ENCODE measurements around the gene MICOS13. TPM values are rescaled to one million over a fixed set of nuclear protein-coding genes. Genes with fewer than 3 reads are reported as not detected.
"Not testable (repeated sequence)": the region's sequence is repeated elsewhere in the genome, so short reads cannot be mapped to it uniquely, and the experiment has no call there.

The MICOS13 gene
- total RNA-seq, 2 experiments from 2014 or later, result 50.9 to 55.3 TPM

GRCh38 chr19:5690955-5691821 lies 10.9 kb upstream of the MICOS13 start:
- H3K9me3 Mint-ChIP-seq, result no peaks in the 10 kb centered on the region
- POLR2A ChIA-PET, result interaction anchor here (0.7 to 4.0 kb wide), 10 partner anchors 9 to 213 kb away, joined by 3 to 70 read pairs (median 5); partner anchors contain the start of genes CATSPERD, LONP1, NDUFA11 and SAFB
- peak overlapping the region; percentile 95 for H3K27ac Mint-ChIP-seq
- intact Hi-C loops (cut with micrococcal nuclease), result loop anchor here (1.0 to 2.0 kb wide), 3 partner anchors 11 to 100 kb away; partner anchors contain the start of genes DUS3L and MICOS13
- peak; percentile 76 for DNase-seq
- H3K4me1 Mint-ChIP-seq (ENCODE audit: low read depth), result peaks cover 31% of the 10 kb centered on the region
- H3K36me3 Mint-ChIP-seq, result peaks cover 42% of the 10 kb centered on the region
- H3K4me3 Mint-ChIP-seq, result peak overlapping the region; percentile 96
- CTCF ChIA-PET, result interaction anchor here (1.2 to 5.6 kb wide), 4 partner anchors 16 to 113 kb away, joined by 3 to 103 read pairs (median 6); partner anchors contain the start of genes CATSPERD and LONP1
- no peaks in the 10 kb centered on the region for H3K27me3 Mint-ChIP-seq

GRCh38 chr19:5690125-5690954 lies 10.0 kb upstream of the MICOS13 start, which contains the start of gene RPL36:
TSS of gene RPL36 (plus strand) at chr19:5690295. CDS start at chr19:5690508, 213 bp downstream.
- peak within 1 kb of the TSS; percentile 96 for H3K4me3 Mint-ChIP-seq
- POLR2A ChIA-PET, result interaction anchor here (0.5 to 4.0 kb wide), 10 partner anchors 11 to 213 kb away, joined by 3 to 70 read pairs (median 4); partner anchors contain the start of genes CATSPERD, LONP1, NDUFA11 and SAFB
- intact Hi-C loops (cut with micrococcal nuclease), result loop anchor here (1.0 to 2.0 kb wide), 3 partner anchors 10 to 100 kb away; partner anchors contain the start of genes DUS3L and MICOS13

GRCh38 chr19:5688262-5688881 lies 8.1 kb upstream of the MICOS13 start:
- H3K4me3 Mint-ChIP-seq, result peak overlapping the region; percentile 24
- H3K27ac Mint-ChIP-seq, H3K27me3 Mint-ChIP-seq, H3K9me3 Mint-ChIP-seq, DNase-seq: not testable (repeated sequence)
- intact Hi-C loops (cut with micrococcal nuclease), result loop anchor here (10.0 kb wide), 1 partner anchor 266 kb away; no protein-coding TSS in a partner anchor
- peaks cover 31% of the 10 kb centered on the region for H3K4me1 Mint-ChIP-seq (ENCODE audit: low read depth)
- peaks cover 32% of the 10 kb centered on the region for H3K36me3 Mint-ChIP-seq
- ChIA-PET POLR2A (interaction anchor here (2.1 to 4.0 kb wide), 3 partner anchors 30 to 32 kb away, joined by 11 to 70 read pairs (median 13); partner anchors contain the start of genes CATSPERD and LONP1), CTCF (interaction anchor here (1.1 to 5.6 kb wide), 7 partner anchors 13 to 116 kb away, joined by 4 to 103 read pairs (median 6); partner anchors contain the start of genes CATSPERD, LONP1, NRTN and SAFB)

More at GRCh38 chr19:5690125-5690954, 10.0 kb upstream of the MICOS13 start, which contains the start of gene RPL36:
- Mint-ChIP-seq H3K9me3 (no peaks in the 10 kb centered on the region), H3K36me3 (peaks cover 42% of the 10 kb centered on the region), H3K4me1 (ENCODE audit: low read depth) (peaks cover 31% of the 10 kb centered on the region), H3K27ac (peak within 1 kb of the TSS; percentile 95), H3K27me3 (no peaks in the 10 kb centered on the region)
- CTCF ChIA-PET, result interaction anchor here (0.6 to 5.6 kb wide), 32 partner anchors 8 to 899 kb away, joined by 3 to 103 read pairs (median 4); partner anchors contain the start of genes CATSPERD, FEM1A, LONP1 and MICOS13
- peak; percentile 99 for DNase-seq

- Mint-ChIP-seq H3K36me3 (peaks cover 26% of the 10 kb centered on the region), H3K4me1 (ENCODE audit: low read depth) (peaks cover 24% of the 10 kb centered on the region)
Measured at GRCh38 chr19:5687360-5688198, 7.3 kb upstream of the MICOS13 start.

GRCh38 chr19:5686647-5687359 lies 6.5 kb upstream of the MICOS13 start:
- CTCF ChIA-PET, result interaction anchor here (0.6 to 5.6 kb wide), 13 partner anchors 8 to 117 kb away, joined by 3 to 103 read pairs (median 5); partner anchors contain the start of genes CATSPERD, DUS3L and LONP1

More at GRCh38 chr19:5687360-5688198, 7.3 kb upstream of the MICOS13 start:
- Mint-ChIP-seq H3K27ac (no peak overlapping the region), H3K4me3 (peak overlapping the region; percentile 71), H3K27me3 (no peaks in the 10 kb centered on the region), H3K9me3 (no peaks in the 10 kb centered on the region)
- DNase-seq, result no peak
- intact Hi-C loops (cut with micrococcal nuclease), result loop anchor here (10.0 kb wide), 1 partner anchor 267 kb away; no protein-coding TSS in a partner anchor
- CTCF ChIA-PET, result interaction anchor here (0.6 to 5.6 kb wide), 13 partner anchors 9 to 117 kb away, joined by 3 to 103 read pairs (median 5); partner anchors contain the start of genes CATSPERD, DUS3L and LONP1
- POLR2A ChIA-PET, result interaction anchor here (1.3 to 2.3 kb wide), 6 partner anchors 8 to 141 kb away, joined by 3 to 13 read pairs (median 4); partner anchors contain the start of genes CATSPERD, DUS3L, LONP1 and SAFB

GRCh38 chr19:5686326-5686646 lies 6.0 kb upstream of the MICOS13 start:
- no peak for DNase-seq
- H3K4me3 Mint-ChIP-seq, result peak overlapping the region; percentile 71
- POLR2A ChIA-PET, result interaction anchor here (0.6 to 2.3 kb wide), 6 partner anchors 32 to 1664 kb away, joined by 3 to 13 read pairs (median 4); partner anchors contain the start of genes CATSPERD, DUS3L, LONP1 and SAFB
- H3K27ac Mint-ChIP-seq, result peak overlapping the region; percentile 67
- H3K4me1 Mint-ChIP-seq (ENCODE audit: low read depth), result peaks cover 25% of the 10 kb centered on the region
- CTCF ChIA-PET, result interaction anchor here (0.6 to 5.6 kb wide), 5 partner anchors 9 to 118 kb away, joined by 3 to 103 read pairs (median 3); partner anchors contain the start of genes CATSPERD and LONP1
- peaks cover 13% of the 10 kb centered on the region for H3K36me3 Mint-ChIP-seq
- no peaks in the 10 kb centered on the region for H3K9me3 Mint-ChIP-seq
- H3K27me3 Mint-ChIP-seq, result no peaks in the 10 kb centered on the region
- intact Hi-C loops (cut with micrococcal nuclease), result loop anchor here (1.0 to 10.0 kb wide), 3 partner anchors 34 to 269 kb away; partner anchors contain the start of genes CATSPERD, LONP1 and VMAC

More at GRCh38 chr19:5686647-5687359, 6.5 kb upstream of the MICOS13 start:
- Mint-ChIP-seq H3K9me3 (no peaks in the 10 kb centered on the region), H3K27ac (peak overlapping the region; percentile 67), H3K4me1 (ENCODE audit: low read depth) (peaks cover 20% of the 10 kb centered on the region), H3K36me3 (peaks cover 18% of the 10 kb centered on the region), H3K27me3 (no peaks in the 10 kb centered on the region), H3K4me3 (peak overlapping the region; percentile 71)
- intact Hi-C loops (cut with micrococcal nuclease), result loop anchor here (1.0 to 10.0 kb wide), 3 partner anchors 33 to 268 kb away; partner anchors contain the start of genes CATSPERD, LONP1 and VMAC
- DNase-seq, result peak; percentile 99
- POLR2A ChIA-PET, result interaction anchor here (0.6 to 2.3 kb wide), 7 partner anchors 9 to 1663 kb away, joined by 3 to 13 read pairs (median 4); partner anchors contain the start of genes CATSPERD, DUS3L, LONP1 and SAFB

- CTCF ChIA-PET, result no interaction called here
- Mint-ChIP-seq H3K27me3 (no peaks in the 10 kb centered on the region), H3K9me3 (no peaks in the 10 kb centered on the region), H3K36me3 (no peaks in the 10 kb centered on the region), H3K4me1 (ENCODE audit: low read depth) (peaks cover 22% of the 10 kb centered on the region), H3K4me3 (no peak overlapping the region), H3K27ac (no peak overlapping the region)
- DNase-seq, result no peak
- intact Hi-C loops (cut with micrococcal nuclease), result loop anchor here (10.0 kb wide), 1 partner anchor 270 kb away; no protein-coding TSS in a partner anchor
- POLR2A ChIA-PET, result no interaction called here
Measured at GRCh38 chr19:5684694-5685430, 4.5 kb upstream of the MICOS13 start.

- Mint-ChIP-seq H3K4me1 (ENCODE audit: low read depth) (peaks cover 24% of the 10 kb centered on the region), H3K36me3 (no peaks in the 10 kb centered on the region), H3K9me3 (no peaks in the 10 kb centered on the region), H3K27me3 (no peaks in the 10 kb centered on the region), H3K27ac (no peak overlapping the region), H3K4me3 (no peak overlapping the region)
- DNase-seq, result no peak
- ChIA-PET CTCF (no interaction called here), POLR2A (no interaction called here)
- intact Hi-C loops (cut with micrococcal nuclease), result loop anchor here (10.0 kb wide), 1 partner anchor 271 kb away; no protein-coding TSS in a partner anchor
Measured at GRCh38 chr19:5683177-5683886, 3.0 kb upstream of the MICOS13 start.
